ENCODE measurements around the gene HPCAL1.

Gene HPCAL1

DNA sequence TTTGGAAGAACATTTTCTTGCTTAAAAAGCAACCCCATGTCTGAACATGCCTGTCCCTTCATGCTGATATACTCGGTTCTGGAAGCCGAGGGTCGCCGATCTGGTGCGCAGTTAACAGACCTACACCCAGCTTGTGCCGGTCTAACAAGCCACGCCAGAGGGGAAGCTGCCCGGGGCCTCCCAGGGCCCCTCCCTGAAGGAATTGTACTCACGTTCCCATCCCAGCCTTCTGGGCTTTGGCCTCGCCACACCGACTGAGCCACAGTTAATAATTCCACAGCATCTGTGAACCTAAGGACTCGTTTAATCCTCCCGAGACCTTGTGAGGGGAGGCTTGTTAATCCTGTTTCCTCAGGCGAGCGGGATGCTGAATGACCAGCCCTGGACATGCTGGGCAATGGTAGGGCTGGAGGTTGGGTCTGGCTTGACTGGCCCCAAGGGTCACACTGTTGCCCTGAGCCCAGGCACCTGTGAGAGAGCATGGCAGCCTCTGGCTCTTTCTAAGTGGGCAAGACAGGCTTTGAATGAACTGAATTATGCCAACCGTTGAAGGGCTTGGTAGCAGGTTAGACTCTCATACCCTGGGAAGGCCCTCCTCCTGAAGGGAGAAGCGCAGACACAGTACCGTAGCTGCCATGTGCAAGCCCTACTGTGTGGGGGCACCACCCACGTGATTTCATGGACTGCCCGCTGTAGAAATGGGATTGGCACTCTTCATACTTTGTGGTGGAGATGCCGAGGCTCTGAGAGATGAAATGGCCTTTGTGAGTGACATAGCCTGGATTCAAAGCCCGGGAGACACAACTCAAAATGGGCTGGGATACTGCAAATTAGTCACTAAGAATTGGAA, 173.3 kb downstream of the HPCAL1 start:
- 97% methylated on average over 22 of the region's 22 CpGs for WGBS (ENCODE audit: insufficient coverage)
- H3K27ac ChIP-seq (ENCODE audit: insufficient read depth in 1 of 2, low read depth in 1 of 2, low read length in 2 of 2, poor library complexity in 1 of 2, severe bottlenecking in 2 of 2), result no peak overlapping the region
- CTCF ChIA-PET, result no interaction called here

DNA sequence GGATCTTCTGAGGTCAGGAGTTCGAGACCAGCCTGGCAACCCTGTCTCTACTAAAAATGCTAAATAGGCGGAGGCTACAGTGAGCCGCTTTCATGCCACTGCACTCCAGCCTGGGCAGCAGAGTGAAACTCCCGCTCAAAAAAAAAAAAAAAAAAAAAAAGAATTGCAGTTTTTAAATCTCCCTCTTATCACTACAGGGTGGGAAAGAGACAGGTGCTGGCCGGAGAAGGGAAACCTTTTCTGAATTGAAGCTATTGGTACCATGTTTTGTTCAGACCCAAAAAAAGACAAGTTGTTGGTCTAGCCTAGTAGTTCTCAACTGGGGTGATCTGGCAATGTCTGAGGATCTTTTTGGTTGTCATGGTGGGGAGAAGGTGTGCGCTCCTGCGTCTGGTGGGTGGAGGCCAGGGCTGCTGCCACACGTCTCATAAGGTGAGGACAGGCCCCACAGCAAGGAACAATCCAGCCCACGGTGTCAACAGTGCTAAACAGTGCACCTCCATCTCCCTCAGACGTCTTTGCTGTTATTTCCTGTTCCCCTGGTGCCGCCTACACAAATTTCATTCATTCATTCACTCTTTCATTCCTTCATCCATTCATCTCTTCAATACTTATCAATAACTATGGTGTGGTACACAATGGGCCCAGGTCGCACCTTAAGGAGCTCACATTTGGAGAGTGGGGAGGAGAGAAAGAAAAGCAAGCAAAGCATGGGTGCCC, 174.2 kb downstream of the HPCAL1 start:
- 87% methylated on average over 4 of the region's 12 CpGs for WGBS (ENCODE audit: insufficient coverage)
- peaks cover 0 to 6% (median 5%) of the 10 kb centered on the region in 5 experiments for H3K27me3 ChIP-seq (replicated peaks in 2 of 5; ENCODE audit: control insufficient read depth in 4 of 5, insufficient read depth in 5 of 5, low read length in 4 of 5)
- ChIA-PET CTCF (interaction anchor here (0.6 kb wide), 1 partner anchor 217 kb away, joined by 3 read pairs; no protein-coding TSS in a partner anchor), POLR2A (no interaction called here)
- H3K4me3 ChIP-seq (ENCODE audit: control insufficient read depth in 1 of 7, extremely low read depth in 1 of 7, insufficient read depth in 4 of 7, low read depth in 2 of 7, low read length in 6 of 7), result no peak overlapping the region
- H3K36me3 ChIP-seq (ENCODE audit: control insufficient read depth in 4 of 4, insufficient read depth in 4 of 4, low read length in 3 of 4), result no peaks in the 10 kb centered on the region
- H3K9me3 ChIP-seq (ENCODE audit: control extremely low read depth in 1 of 5, control insufficient read depth in 4 of 5, insufficient read depth in 2 of 5, low read depth in 1 of 5, low read length in 4 of 5), result no peaks in the 10 kb centered on the region
- no peaks in the 10 kb centered on the region for H3K4me1 ChIP-seq (ENCODE audit: control extremely low read depth in 1 of 4, control insufficient read depth in 4 of 4, insufficient read depth in 4 of 4, low read length in 3 of 4)
- DNase-seq, result no peak
- H3K27ac ChIP-seq (ENCODE audit: insufficient read depth in 1 of 2, low read depth in 1 of 2, low read length in 2 of 2, poor library complexity in 1 of 2, severe bottlenecking in 2 of 2), result no peak overlapping the region

More for the DNA sequence above, 173.3 kb downstream of the HPCAL1 start:
- no peak for DNase-seq
- POLR2A ChIA-PET, result no interaction called here
- peaks cover 0 to 3% (median 0%) of the 10 kb centered on the region in 5 experiments for H3K27me3 ChIP-seq (replicated peaks in 2 of 5; ENCODE audit: control insufficient read depth in 4 of 5, insufficient read depth in 5 of 5, low read length in 4 of 5)
- no peaks in the 10 kb centered on the region for H3K4me1 ChIP-seq (ENCODE audit: control extremely low read depth in 1 of 4, control insufficient read depth in 4 of 4, insufficient read depth in 4 of 4, low read length in 3 of 4)
- no peaks in the 10 kb centered on the region for H3K36me3 ChIP-seq (ENCODE audit: control insufficient read depth in 4 of 4, insufficient read depth in 4 of 4, low read length in 3 of 4)
- H3K4me3 ChIP-seq (ENCODE audit: control insufficient read depth in 1 of 7, extremely low read depth in 1 of 7, insufficient read depth in 4 of 7, low read depth in 2 of 7, low read length in 6 of 7), result no peak overlapping the region
- no peaks in the 10 kb centered on the region for H3K9me3 ChIP-seq (ENCODE audit: control extremely low read depth in 1 of 5, control insufficient read depth in 4 of 5, insufficient read depth in 2 of 5, low read depth in 1 of 5, low read length in 4 of 5)
